Measurements from ENCODE around the gene FAM117B. TPM values are rescaled to one million over a fixed set of nuclear protein-coding genes. Genes with fewer than 3 reads are reported as not detected.
"Not testable (repeated sequence)": the region's sequence is repeated elsewhere in the genome, so short reads cannot be mapped to it uniquely, and the experiment has no call there.

The FAM117B gene
- total RNA-seq, 1 experiment from 2014 or later, result 2.9 TPM

DNA sequence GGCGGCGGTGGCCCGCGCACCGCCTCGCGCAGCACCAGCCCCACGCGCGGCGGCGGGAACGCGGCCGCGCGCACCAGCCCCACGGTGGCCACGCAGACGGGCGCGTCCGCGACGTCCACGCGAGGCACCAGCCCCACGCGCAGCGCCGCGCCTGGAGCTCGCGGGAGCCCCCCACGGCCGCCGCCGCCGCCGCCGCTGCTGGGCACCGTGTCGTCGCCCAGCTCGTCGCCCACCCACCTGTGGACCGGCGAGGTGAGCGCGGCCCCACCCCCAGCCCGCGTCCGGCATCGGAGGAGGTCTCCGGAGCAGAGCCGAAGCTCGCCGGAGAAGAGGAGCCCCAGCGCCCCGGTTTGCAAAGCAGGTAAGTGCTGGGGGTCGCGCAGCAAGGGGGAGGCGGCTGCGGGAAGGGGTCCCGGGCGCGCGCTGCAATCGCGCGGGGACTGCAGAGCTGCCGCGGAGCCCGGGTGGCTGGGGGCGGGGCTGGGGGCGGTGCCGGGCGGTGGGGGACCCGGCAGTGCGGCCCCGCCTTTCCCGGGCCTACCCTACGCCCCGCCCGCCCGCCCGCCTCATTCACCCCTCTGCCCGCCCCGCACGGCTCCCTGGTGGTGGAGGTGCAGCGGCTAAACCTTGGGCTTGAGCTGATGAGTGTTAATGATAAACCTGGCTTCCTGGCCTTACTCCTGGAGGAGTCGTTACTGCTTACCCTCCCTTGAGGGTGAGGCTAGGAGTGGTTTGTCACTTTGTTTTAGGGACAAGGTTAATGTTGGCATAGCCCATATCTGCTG, 851 bp downstream of the FAM117B start:
- DNase-seq (ENCODE audit: extremely low read depth, low read depth), result peak; percentile 52

DNA sequence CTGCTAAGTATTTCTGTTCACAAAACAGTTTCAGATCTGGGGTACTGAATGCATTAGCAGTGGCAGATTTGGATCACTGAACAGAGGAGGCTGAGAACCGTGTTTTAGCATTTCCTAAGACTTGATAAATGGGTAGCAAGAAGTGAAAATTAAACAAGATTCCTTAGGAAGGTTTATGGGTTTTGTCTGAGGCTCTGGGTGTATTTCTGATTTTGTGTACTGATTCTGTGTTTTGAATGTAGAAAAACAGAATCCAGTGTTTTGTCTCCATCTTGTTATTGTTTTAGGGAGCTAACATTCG, 1.4 kb downstream of the FAM117B start:
- no peak for DNase-seq (ENCODE audit: extremely low read depth, low read depth)

DNA sequence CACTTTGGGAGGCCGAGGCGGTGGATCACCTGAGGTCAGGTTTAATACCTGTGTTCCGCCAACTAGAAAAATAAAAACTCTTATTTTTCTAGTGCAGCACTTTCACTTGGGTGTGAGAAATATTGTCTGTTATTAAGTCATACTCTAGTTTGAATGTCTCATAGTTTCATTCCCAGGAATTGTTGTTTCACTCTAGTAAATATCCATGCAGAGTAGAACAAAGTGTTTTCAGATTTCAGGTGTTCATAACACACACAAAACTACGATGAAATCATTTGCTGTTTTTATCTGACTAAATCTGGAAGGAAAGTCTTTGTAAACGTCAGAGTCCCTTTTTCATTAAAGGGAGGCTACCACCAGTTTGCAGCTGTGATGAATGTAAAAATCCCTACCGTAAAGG, 4.0 kb downstream of the FAM117B start:
- DNase-seq (ENCODE audit: extremely low read depth, low read depth), result no peak

DNA sequence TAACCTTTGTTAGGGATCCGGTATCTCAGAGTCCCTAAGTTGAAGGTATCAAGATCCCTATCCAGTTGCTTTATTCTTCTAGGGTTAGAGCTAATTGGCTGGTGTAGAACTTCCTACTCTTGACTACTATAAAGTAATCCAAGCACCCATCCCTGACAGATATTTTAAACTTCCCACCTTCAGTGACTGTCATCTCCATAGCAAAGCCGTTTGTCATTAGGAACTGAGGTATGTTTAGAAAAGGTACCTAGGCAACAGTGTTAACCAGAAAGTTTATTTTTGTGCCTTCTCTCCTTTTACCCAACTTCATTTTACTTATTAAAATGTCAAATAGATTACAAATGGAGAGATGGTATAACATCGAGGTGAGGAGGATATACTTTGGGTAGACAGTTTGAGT, 4.5 kb downstream of the FAM117B start:
- DNase-seq (ENCODE audit: extremely low read depth, low read depth), result no peak

DNA sequence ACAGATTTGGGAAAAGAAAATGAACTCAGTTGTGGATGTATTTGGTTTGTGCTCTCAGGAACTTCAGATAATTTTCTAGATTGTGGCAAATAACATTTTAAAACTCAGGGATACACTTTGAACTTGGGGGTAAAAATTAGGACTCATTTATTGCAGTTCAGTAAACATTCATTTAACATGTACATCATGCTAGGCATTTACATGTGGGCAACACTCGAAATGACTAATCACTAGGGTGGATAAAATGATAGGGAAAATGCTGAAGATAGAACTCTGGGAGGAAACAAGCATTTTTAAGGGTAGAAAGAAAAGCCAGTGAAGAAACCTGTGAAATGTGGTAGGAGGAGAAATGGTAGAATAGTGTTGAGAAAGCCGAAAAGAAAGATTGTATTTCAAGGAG, 7.8 kb downstream of the FAM117B start:
- DNase-seq (ENCODE audit: extremely low read depth, low read depth), result no peak

DNA sequence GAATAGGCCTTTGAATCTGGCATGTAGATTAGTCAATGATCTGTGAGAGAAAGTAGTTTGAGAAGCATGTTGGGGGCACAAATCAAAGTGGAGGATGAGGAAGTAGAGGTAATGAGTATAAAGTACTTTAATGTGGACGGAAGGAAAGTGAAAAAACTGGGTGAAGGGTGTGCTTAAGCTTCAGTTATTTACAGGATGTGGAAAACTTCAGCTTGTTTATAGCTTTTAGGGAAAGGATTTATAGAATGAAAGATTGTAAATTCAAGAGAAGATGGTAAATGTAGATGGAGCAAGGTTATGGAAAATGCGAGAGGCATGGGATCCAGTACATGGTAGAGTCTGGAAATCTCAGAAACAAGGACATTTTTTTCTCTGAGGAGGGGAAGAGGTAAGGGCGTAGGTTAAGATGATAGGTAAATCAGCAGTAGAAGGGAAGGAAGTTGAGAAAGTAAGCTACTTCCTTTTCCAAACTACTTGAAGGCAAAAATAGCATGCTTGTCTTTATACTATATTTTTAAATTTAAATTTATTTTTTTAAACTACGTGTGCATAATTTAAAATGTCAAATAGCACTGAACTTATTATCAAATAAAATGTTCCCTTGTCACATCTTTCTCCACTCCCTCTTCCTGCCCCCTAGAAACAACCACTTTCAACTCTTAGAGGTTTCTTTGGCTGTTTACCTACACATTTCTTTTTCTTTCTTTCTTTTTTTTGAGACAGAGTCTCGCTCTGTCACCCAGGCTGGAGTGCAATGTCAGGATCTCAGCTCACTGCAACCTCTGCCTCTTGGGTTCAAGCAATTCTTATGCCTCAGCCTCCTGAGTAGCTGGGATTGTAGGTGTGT, 8.5 kb downstream of the FAM117B start:
- no peak for DNase-seq (ENCODE audit: extremely low read depth, low read depth)

DNA sequence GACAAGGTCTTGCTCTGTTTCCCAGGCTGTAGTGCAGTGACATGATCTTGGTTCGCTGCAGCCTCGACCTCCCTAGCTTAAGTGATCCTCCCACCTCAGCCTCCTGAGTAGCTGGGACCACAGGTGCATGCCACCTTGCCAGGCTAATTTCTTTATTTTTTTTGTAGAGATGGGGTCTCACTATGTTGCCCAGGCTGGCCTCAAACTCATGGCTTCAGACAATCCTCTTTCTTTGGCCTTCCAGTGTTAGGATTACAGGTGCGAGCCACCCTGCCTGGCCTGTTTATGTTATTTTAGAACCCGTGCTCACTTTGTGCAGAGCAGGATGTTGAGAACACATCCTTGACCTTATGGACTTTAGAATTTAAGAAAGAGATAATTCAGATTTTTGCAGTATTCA, 17.4 kb downstream of the FAM117B start:
- no peak for DNase-seq (ENCODE audit: extremely low read depth, low read depth)

DNA sequence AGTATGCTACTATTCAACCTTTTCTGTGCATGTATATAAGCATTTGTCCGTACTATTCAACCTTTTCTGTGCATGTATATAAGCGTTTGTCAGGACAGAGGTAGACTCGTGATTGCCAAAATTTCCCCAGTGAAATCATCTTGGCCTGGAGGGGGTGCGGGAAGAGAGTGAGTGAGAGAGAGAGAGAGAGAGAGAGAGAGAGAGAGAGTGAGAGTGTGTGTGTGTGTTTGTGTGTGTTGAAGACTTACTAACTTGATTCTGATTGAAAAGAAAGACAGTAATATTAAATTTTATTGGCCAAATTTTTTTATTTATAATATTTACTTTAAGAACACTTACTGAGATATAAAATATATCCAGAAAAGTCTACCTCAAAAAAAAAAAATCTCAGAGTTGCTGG, 19.1 kb downstream of the FAM117B start:
- DNase-seq (ENCODE audit: extremely low read depth, low read depth), result no peak

DNA sequence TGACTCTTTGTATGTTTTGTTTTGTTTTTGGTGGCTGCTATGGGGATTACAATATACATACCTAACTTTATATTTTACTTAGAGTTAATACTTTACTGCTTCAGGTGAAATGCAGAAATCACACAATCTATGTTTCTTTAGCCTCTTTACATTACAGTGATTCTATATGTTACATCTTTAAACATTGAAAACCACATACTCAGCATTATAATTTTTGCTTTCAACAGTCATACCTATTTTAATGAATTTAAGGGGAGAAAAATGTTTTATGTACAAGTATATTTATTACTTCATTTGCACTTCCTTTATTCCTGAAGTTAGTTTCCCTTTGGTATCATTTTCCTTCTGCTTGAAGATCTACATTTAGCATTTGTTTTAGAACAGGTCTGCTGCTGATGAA, 23.1 kb downstream of the FAM117B start:
- DNase-seq (ENCODE audit: extremely low read depth, low read depth), result no peak

DNA sequence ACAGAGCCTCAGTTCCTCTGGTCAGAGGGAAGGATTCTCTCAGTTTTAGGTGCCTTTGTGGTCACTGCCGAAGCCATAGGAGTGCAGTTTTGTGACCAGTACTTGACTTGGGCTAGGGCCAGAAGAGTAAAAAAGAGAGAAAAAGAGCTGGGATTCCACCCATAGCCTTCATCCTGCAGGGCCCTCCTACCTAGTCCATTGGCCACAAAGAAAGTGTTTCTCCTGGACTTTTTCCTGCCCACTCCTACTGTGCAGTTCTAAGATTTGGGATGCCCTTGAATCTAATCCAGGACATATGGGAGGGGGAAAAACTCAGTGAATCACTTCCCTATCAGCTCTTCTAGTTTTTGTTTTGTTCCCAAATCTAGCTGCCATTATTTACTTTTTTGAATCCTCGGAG, 26.0 kb downstream of the FAM117B start:
- no peak for DNase-seq (ENCODE audit: extremely low read depth, low read depth)

DNA sequence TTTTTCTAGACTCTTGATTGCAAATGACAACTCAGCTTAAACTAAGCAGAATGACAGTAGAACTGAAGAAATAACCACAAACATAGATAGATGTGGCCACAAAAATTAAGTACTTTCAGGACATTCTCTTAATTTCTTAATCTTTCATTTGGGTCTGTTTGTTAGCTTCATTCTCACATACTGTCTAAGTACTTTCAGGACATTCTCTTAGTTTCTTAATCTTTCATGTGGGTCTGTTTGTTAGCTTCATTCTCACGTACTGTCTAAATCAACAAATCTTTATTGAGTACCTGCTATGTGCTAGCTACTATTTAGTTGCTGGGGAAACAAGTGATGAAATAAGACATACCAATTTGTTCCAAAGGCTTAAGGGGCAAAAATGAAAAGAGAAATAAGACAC, 35.1 kb downstream of the FAM117B start:
- DNase-seq (ENCODE audit: extremely low read depth, low read depth), result no peak

DNA sequence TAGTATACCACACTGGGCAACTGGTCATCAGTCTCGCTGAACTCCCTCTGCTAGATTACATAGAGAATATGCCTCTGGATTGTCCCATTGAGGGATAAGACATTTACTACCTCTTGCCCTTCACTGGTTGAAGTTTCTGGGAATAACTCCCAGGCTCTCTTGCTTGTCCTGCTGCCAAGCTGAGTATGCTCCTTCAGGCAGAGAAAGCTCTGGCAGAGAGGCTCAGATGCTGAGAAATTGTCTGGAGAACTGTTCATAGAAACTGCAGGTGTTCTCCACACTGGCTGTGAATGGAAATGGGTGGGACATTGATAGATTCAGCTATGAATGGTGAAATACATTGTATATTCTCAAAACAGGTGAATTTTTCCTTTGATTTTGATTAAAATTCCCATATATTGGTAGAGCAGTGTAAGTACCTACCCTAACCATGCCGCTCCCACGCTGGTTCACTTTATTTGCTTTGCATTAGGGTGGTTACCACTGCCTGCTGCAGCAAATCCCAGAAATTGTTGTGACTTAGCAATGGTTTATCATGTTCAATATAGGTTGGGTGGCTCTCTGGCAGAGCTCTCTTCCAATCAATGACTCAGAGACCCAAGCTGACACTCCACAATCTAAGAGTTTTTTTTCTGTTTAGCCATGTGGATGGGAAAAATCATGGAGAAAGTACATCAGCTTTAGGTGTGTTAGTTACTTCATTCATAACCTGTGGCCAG, 36.7 kb downstream of the FAM117B start:
- no peak for DNase-seq (ENCODE audit: extremely low read depth, low read depth)

DNA sequence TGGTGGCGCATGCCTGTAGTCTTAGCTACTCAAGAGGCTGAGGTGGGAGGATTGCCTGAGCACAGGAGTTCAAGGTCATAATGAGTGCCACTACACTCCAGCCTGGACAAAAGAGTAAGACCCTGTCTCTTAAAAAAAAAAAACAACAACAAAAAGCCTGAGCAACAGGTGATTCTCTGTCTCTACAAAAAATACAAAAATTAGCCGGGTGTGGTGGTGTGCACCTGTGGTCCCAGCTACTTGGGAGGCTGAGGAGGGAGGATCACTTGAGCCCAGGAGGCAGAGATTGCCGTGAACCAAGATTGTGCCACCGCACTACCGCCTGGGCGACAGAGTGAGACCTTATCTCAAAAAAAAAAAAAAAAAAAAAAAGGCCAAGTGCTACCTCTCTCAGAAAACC, 40.3 kb downstream of the FAM117B start:
- not testable (repeated sequence) for DNase-seq (ENCODE audit: extremely low read depth, low read depth)

DNA sequence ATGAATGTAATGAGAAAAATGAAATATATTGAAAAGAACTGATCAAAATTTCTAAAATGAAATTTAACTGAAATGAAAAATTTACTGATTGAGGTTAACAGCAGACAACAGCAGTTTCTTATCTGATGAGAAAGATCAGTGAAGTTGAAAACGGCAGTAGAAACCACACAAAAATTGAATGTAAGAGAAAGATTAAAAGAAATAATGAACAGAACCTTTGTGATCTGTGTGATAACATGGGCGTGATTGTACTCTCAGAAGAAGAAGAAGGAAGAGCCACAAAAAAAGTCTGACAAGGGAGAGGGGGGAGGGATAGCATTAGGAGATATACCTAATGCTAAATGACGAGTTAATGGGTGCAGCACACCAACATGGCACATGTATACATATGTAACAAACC, 45.2 kb downstream of the FAM117B start:
- no peak for DNase-seq (ENCODE audit: extremely low read depth, low read depth)

DNA sequence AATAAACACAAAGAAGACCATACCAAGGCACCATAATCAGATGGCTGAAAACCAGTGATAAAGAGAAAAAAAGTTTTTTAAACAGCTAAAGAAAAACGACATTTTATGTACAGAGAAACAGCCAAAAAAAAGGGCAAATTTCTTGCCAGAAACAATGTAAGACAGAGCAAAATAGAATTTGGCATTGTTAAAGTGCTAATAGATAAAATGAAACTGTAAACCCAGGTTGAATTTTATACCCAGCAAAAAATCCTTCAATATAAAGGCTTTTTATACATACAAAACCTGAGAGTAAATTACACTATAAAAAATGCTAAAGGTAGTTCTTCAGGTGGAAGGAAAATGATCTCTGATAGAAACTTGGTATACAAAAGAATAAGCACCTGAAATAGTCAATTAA, 45.7 kb downstream of the FAM117B start:
- DNase-seq (ENCODE audit: extremely low read depth, low read depth), result no peak

DNA sequence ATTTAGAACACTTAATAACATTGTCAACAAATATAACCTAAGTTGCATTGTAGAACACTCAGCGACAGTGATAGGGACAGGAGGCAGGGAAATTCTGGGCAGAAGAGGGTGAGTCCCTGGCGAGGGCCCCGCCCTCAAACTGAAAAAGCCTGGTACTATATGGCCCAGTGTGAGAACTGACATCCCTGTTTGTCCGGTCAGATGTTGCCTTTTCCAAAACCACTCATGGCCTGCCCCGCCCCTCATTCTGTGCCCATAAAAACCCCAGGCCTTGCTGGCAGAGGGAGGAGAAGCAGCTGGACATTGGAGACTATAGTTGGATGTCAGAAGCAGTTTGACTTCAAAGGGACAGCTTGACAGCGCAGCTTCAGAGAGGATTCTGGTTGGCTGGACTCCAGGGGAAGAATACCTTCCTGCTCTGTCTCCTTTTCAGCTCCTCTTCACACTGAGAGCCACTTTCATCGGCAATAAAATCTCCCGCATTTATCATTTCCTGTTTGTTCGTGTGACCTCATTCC, 47.0 kb downstream of the FAM117B start:
- DNase-seq (ENCODE audit: extremely low read depth, low read depth), result no peak

DNA sequence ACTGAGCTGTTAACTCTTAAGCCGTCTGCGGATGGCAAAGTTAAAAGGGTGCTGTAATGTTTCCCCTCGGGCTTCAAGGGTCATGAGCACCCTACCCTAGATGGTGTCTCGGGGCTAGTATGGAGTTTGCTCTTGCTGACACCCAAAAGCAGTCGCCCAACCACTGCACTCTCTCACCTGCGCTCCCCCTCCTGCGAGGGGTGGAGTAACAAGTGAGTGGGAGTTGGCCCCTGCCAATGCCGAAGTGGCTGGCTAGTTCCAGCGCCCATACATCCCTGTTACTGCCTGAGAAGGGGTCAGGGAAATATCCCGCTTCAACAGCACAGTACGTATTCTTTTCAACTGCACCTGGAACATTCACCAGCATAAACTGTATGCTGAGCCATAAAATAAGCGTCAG, 47.5 kb downstream of the FAM117B start:
- no peak for DNase-seq (ENCODE audit: extremely low read depth, low read depth)

DNA sequence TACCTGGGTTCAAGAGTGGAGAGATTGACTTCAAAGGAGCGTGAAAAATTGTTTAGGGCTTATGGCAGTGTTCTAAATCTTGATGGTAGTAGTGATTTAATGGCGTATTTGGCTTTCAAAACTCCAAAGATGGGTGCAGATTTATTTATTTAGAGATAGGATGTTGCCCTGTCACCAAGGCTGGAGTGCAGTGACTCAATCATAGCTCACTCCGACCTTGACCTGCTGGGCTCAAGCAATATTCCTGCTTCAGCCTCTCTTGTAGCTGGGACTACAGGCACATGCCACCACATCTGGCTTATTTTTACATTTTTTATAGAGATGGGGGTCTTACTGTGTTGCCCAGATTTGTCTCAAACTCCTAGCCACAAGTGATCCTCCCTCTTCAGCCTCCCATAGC, 52.5 kb downstream of the FAM117B start:
- DNase-seq (ENCODE audit: extremely low read depth, low read depth), result no peak

DNA sequence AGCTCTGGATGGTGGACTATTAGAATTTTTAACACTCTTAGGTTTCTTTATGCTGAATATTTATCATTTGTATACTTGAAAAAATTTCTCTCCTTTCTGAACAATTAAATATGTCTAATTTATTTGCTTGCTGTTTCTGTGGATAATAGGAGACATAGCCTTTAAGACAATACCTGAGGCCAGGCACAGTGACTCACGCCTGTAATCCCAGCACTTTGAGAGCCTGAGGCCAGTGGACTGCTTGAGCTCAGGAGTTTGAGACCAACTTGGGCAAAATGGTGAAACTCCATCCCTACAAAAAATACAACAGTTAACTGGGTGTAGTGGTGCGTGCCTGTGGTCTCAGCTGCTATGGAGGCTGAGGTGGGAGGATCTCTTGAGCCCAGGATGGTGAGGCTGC, 54.7 kb downstream of the FAM117B start:
- DNase-seq (ENCODE audit: extremely low read depth, low read depth), result no peak

DNA sequence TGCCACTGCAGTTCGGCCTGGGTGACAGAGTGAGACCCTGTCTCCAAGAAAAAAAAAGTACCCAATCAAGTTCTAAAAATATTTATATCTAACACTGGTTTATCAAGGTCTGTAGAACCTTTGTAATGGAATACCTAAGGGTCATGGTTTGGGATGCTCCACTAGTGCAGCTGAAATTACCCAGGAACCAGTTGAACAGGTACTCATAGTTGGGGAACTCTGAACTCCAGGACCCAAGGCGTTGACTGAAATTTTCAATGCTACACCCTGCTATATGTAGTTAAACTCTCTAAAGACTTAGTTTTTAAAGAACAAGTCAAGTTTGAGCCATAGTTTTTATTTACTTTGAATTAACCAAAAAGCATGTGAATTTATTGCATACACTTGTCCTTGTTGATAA, 55.1 kb downstream of the FAM117B start:
- DNase-seq (ENCODE audit: extremely low read depth, low read depth), result no peak

DNA sequence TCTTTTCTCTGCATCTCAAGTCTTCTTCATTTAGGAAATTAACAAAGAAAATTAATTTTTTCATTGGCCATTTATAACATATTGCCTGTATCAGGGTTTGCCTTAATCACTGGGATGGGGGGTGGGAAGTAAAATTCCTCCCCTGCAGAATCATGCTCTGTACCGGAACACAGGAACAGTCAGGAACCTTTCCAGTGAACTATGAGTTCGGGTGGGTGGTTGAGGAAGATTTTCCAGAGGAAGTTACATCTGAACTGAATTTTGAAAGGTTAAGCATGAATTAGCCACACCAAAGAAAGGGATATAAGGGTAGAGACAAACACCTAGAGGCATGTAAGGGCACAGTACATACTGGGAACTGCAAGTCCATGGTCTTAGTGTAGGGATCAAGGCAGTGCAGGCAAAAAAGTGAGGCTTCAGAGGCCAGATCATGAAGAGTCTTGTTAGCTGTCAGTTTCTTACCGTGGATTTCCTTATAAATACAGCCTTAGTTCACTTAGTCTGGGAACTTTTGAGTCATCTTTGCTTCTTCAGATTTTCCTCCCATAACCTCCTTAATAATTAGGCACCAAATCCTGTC, 55.6 kb downstream of the FAM117B start:
- DNase-seq (ENCODE audit: extremely low read depth, low read depth), result no peak
